Spinal cord (tissue), 10 donors: ENCODE data around the gene DAAM1. TPM values are rescaled to one million over a fixed set of nuclear protein-coding genes. Genes with fewer than 3 reads are reported as not detected.

Experiments used
- DNase-seq, 6 donors: peaks; one replicate each; pipeline versions ENCODE4 v3.0.0 to v3.0.0-alpha.2; 2013 to 2015; ENCODE audit warnings: low spot score in 6 of 6, low read depth in 4 of 6
- H3K27ac ChIP-seq: one replicate; pipeline ENCODE4 v1.5.1; 2013; ENCODE audit warnings: low read depth, low read length, control low read depth
- H3K27me3 ChIP-seq: one replicate; pipeline ENCODE4 v1.6.1; 2013; ENCODE audit warnings: low read length; ENCODE audit not compliant: control insufficient read depth, insufficient read depth
- H3K36me3 ChIP-seq: one replicate; pipeline ENCODE4 v1.6.1; 2013; ENCODE audit warnings: low read length; ENCODE audit not compliant: control insufficient read depth, insufficient read depth
- H3K4me1 ChIP-seq: one replicate; pipeline ENCODE4 v1.6.1; 2013; ENCODE audit warnings: low read length; ENCODE audit not compliant: control insufficient read depth, insufficient read depth
- H3K4me3 ChIP-seq: one replicate; pipeline ENCODE4 v1.5.1; 2013; ENCODE audit warnings: low read depth, low read length, control low read depth
- H3K9me3 ChIP-seq: one replicate; pipeline ENCODE4 v1.6.1; 2013; ENCODE audit warnings: low read length; ENCODE audit not compliant: control insufficient read depth, insufficient read depth
- WGBS: methylation state at CpG from one replicate; pipeline ENCODE4 v1.1.5; 2013; ENCODE audit warnings: missing lambda C conversion rate; ENCODE audit not compliant: insufficient coverage; 5-methylcytosine and 5-hydroxymethylcytosine counted together
- polyA plus RNA-seq, 2 donors: library from polyadenylated mRNA; unstranded; fragments of 120-200 nt; gene quantifications; one replicate each; pipeline ENCODE4 v1.2.1, GENCODE V29; 2013; ENCODE audit not compliant: insufficient read length in 2 of 2
- total RNA-seq, 2 donors: library from RNA; depleted of rRNA in 1 of 2; stranded (reverse); fragments of 120-200 nt in 1 of 2; fragments of >200 nt in 1 of 2; gene quantifications; one replicate each; pipeline versions ENCODE4 v1.2.3 to v1.2.4, GENCODE V29; 2013 to 2014
- donor health status: healthy.

Gene DAAM1
- total and polyA plus RNA-seq, 4 donors = 32.9 to 78.0 (median 61.7) TPM

GRCh38 chr14:59371771-59372170, 183.3 kb downstream of the DAAM1 start:
- WGBS = no CpG with 5 or more reads among the region's 2 CpGs

GRCh38 chr14:59374048-59374447, 185.6 kb downstream of the DAAM1 start:
- Histone ChIP-seq H3K27me3 (no peaks in the 10 kb centered on the region), H3K4me3 (no peak overlapping the region), H3K9me3 (no peaks in the 10 kb centered on the region), H3K4me1 (no peaks in the 10 kb centered on the region), H3K36me3 (no peaks in the 10 kb centered on the region), H3K27ac (no peak overlapping the region)
- no CpG with 5 or more reads among the region's 3 CpGs for WGBS
- peak in 1 of 6 donors; percentile 40 for DNase-seq

More at GRCh38 chr14:59371771-59372170, 183.3 kb downstream of the DAAM1 start:
- Histone ChIP-seq H3K9me3 (no peaks in the 10 kb centered on the region), H3K36me3 (peaks cover 3% of the 10 kb centered on the region), H3K27ac (no peak overlapping the region), H3K4me1 (no peaks in the 10 kb centered on the region), H3K4me3 (no peak overlapping the region), H3K27me3 (no peaks in the 10 kb centered on the region)
- DNase-seq = no peak

- Histone ChIP-seq H3K27me3 (no peaks in the 10 kb centered on the region), H3K4me1 (no peaks in the 10 kb centered on the region), H3K9me3 (no peaks in the 10 kb centered on the region), H3K4me3 (no peak overlapping the region), H3K36me3 (no peaks in the 10 kb centered on the region), H3K27ac (no peak overlapping the region)
- 100% methylated on average over 1 of the region's 3 CpGs for WGBS
- no peak for DNase-seq
These were observed 188.2 kb downstream of the DAAM1 start for GRCh38 chr14:59376686-59377085.

GRCh38 chr14:59377491-59377890, 189.0 kb downstream of the DAAM1 start:
- Histone ChIP-seq H3K27me3 (no peaks in the 10 kb centered on the region), H3K4me3 (no peak overlapping the region), H3K36me3 (no peaks in the 10 kb centered on the region), H3K9me3 (no peaks in the 10 kb centered on the region), H3K4me1 (no peaks in the 10 kb centered on the region), H3K27ac (no peak overlapping the region)
- DNase-seq = no peak
- WGBS = 36% methylated on average over 3 of the region's 3 CpGs

GRCh38 chr14:59377991-59378601, 189.6 kb downstream of the DAAM1 start:
- Histone ChIP-seq H3K36me3 (no peaks in the 10 kb centered on the region), H3K4me1 (no peaks in the 10 kb centered on the region), H3K27me3 (no peaks in the 10 kb centered on the region), H3K4me3 (no peak overlapping the region), H3K27ac (no peak overlapping the region), H3K9me3 (peaks cover 2% of the 10 kb centered on the region)
- DNase-seq = peak in 2 of 6 donors; percentile 35 to 66
- 26% methylated on average over 4 of the region's 9 CpGs for WGBS

- no peaks in the 10 kb centered on the region for H3K36me3 ChIP-seq
- no peak for DNase-seq
- H3K4me1 ChIP-seq = no peaks in the 10 kb centered on the region
- H3K27ac ChIP-seq = no peak overlapping the region
- no peaks in the 10 kb centered on the region for H3K9me3 ChIP-seq
- no CpG with 5 or more reads among the region's 1 CpG for WGBS
- no peaks in the 10 kb centered on the region for H3K27me3 ChIP-seq
- H3K4me3 ChIP-seq = no peak overlapping the region
These were observed 201.5 kb downstream of the DAAM1 start for GRCh38 chr14:59389936-59390335.

- Histone ChIP-seq H3K27me3 (no peaks in the 10 kb centered on the region), H3K27ac (no peak overlapping the region), H3K4me1 (no peaks in the 10 kb centered on the region), H3K36me3 (no peaks in the 10 kb centered on the region), H3K9me3 (no peaks in the 10 kb centered on the region), H3K4me3 (no peak overlapping the region)
- 100% methylated on average over 2 of the region's 2 CpGs for whole genome bisulfite sequencing
- no peak for DNase-seq
These were observed 202.9 kb downstream of the DAAM1 start for GRCh38 chr14:59391388-59391787.

- no peak for DNase-seq
- Histone ChIP-seq H3K4me1 (no peaks in the 10 kb centered on the region), H3K27ac (no peak overlapping the region), H3K27me3 (no peaks in the 10 kb centered on the region), H3K9me3 (no peaks in the 10 kb centered on the region), H3K4me3 (no peak overlapping the region), H3K36me3 (no peaks in the 10 kb centered on the region)
- 100% methylated on average over 3 of the region's 4 CpGs for WGBS
These were observed 205.8 kb downstream of the DAAM1 start for GRCh38 chr14:59394268-59394667.

GRCh38 chr14:59395672-59396071, 207.2 kb downstream of the DAAM1 start:
- Histone ChIP-seq H3K4me3 (no peak overlapping the region), H3K27ac (no peak overlapping the region), H3K9me3 (no peaks in the 10 kb centered on the region), H3K36me3 (no peaks in the 10 kb centered on the region), H3K27me3 (no peaks in the 10 kb centered on the region), H3K4me1 (no peaks in the 10 kb centered on the region)
- DNase-seq = no peak
- WGBS = 39% methylated on average over 3 of the region's 3 CpGs

- no peak overlapping the region for H3K4me3 ChIP-seq
- no peaks in the 10 kb centered on the region for H3K36me3 ChIP-seq
- H3K9me3 ChIP-seq = no peaks in the 10 kb centered on the region
- DNase-seq = no peak
- 83% methylated on average over 1 of the region's 1 CpG for WGBS
- no peaks in the 10 kb centered on the region for H3K4me1 ChIP-seq
- H3K27ac ChIP-seq = no peak overlapping the region
- H3K27me3 ChIP-seq = no peaks in the 10 kb centered on the region
These were observed 210.4 kb downstream of the DAAM1 start for GRCh38 chr14:59398841-59399240.
